HUDEP-2 (cell line): ENCODE results near the gene ASF1B.

ENCODE experiments used
- DNase-seq, 76 experiments: peaks; one replicate each; lab custom pipeline; 2025; ENCODE audit not compliant: unreplicated experiment in 76 of 76; lab: John Stamatoyannopoulos, UW

ASF1B gene

GRCh38 chr19:14139944-14140343, 3.6 kb upstream of the ASF1B start:
- DNase-seq = no peak

GRCh38 chr19:14138576-14139265, 2.3 kb upstream of the ASF1B start:
- peak in 3 of 76 experiments; percentile 13 to 25 (median 15) for DNase-seq

GRCh38 chr19:14135985-14136508, 342 bp downstream of the ASF1B start:
- DNase-seq = peak in 2 of 76 experiments; percentile 40 to 56

- no peak for DNase-seq
These were observed 1.0 kb downstream of the ASF1B start for GRCh38 chr19:14135355-14135754.

- DNase-seq = no peak
These were observed 8.4 kb downstream of the ASF1B start for GRCh38 chr19:14127929-14128509.

- DNase-seq = no peak
These were observed 9.2 kb downstream of the ASF1B start for GRCh38 chr19:14127176-14127575.

- no peak for DNase-seq
These were observed 13.5 kb downstream of the ASF1B start for GRCh38 chr19:14122924-14123323.

- no peak for DNase-seq
These were observed 15.9 kb downstream of the ASF1B start for GRCh38 chr19:14120497-14120780.

GRCh38 chr19:14119644-14120496, 16.5 kb downstream of the ASF1B start:
- no peak for DNase-seq

GRCh38 chr19:14119146-14119545, 17.2 kb downstream of the ASF1B start:
- no peak for DNase-seq

GRCh38 chr19:14118165-14119051, 18.0 kb downstream of the ASF1B start:
- peak in 10 of 76 experiments; percentile 11 to 59 (median 46) for DNase-seq

- peak in 75 of 76 experiments; percentile 86 to 100 (median 99) for DNase-seq
These were observed 18.7 kb downstream of the ASF1B start, which contains the start of gene PRKACA for GRCh38 chr19:14117668-14118164. Gene PRKACA (minus strand): TSS chr19:14117762. CDS start chr19:14117547, 215 bp downstream.

GRCh38 chr19:14116918-14117578, 19.3 kb downstream of the ASF1B start:
- DNase-seq = no peak

GRCh38 chr19:14116525-14116917, 19.9 kb downstream of the ASF1B start:
- no peak for DNase-seq

- DNase-seq = no peak
These were observed 20.6 kb downstream of the ASF1B start for GRCh38 chr19:14115756-14116155.

- peak in 55 of 76 experiments; percentile 19 to 76 (median 48) for DNase-seq
These were observed 21.5 kb downstream of the ASF1B start for GRCh38 chr19:14114854-14115253.

- no peak for DNase-seq
These were observed 21.9 kb downstream of the ASF1B start for GRCh38 chr19:14114439-14114838.

GRCh38 chr19:14113762-14114414, 22.5 kb downstream of the ASF1B start:
- peak in 58 of 76 experiments; percentile 23 to 80 (median 56) for DNase-seq

- DNase-seq = no peak
These were observed 23.5 kb downstream of the ASF1B start for GRCh38 chr19:14112809-14113385.
